Body of pancreas (tissue), 4 donors: ENCODE results near the gene HKDC1. TPM values are rescaled to one million over a fixed set of nuclear protein-coding genes. Genes with fewer than 3 reads are reported as not detected.

Experiments used
- ATAC-seq: fragments of 150-250 bp; one replicate; pipeline ENCODE4 v1.9.1; 2016
- DNase-seq, 4 donors: peaks; one replicate each; pipeline ENCODE4 v3.0.0-alpha.2; 2019
- H3K27ac ChIP-seq, 4 donors: fragments of 200-600 bp; sonication (generic); 1 replicate in 3 of 4; 2 replicates in 1 of 4; pipeline versions ENCODE4 v1.5.1 to v1.6.1; 2016 to 2019; ENCODE audit warnings: mild to moderate bottlenecking in 1 of 4, mixed read lengths in 1 of 4, moderate library complexity in 1 of 4
- H3K27me3 ChIP-seq, 2 donors: fragments of 200-600 bp; sonication (generic); one replicate each; pipeline ENCODE4 v1.6.0; 2016; ENCODE audit warnings: mild to moderate bottlenecking in 1 of 2
- H3K36me3 ChIP-seq, 2 donors: fragments of 200-600 bp; sonication (generic); replicated peaks in 1 of 2; 2 replicates each; pipeline ENCODE4 v1.5.1; 2016; ENCODE audit warnings: low read depth in 2 of 2; ENCODE audit not compliant: insufficient read depth in 1 of 2
- H3K4me1 ChIP-seq: fragments of 200-600 bp; sonication (generic); one replicate; pipeline ENCODE4 v1.6.0; 2016
- H3K4me3 ChIP-seq, 2 donors: fragments of 200-600 bp; sonication (generic); 1 replicate in 1 of 2; 2 replicates in 1 of 2; pipeline ENCODE4 v1.5.1; 2016 to 2019
- H3K9me3 ChIP-seq, 3 donors: fragments of 200-600 bp; sonication (generic); 1 replicate in 2 of 3; 2 replicates in 1 of 3; pipeline ENCODE4 v1.5.1; 2016
- POLR2A ChIP-seq, 3 donors: fragments of 450-650 bp; IDR thresholded peaks; one replicate each; pipeline ENCODE4 v1.6.1; 2016; ENCODE audit warnings: antibody characterized with exemption in 3 of 3, mild to moderate bottlenecking in 2 of 3
- WGBS, 2 donors: methylation state at CpG; one replicate each; pipeline ENCODE4 v1.1.5; 2017; 5-methylcytosine and 5-hydroxymethylcytosine counted together
- intact Hi-C: fragments of 100-400 bp; cut with DNase I; formaldehyde crosslinking; loops from one replicate; pipeline ENCODE4 v1.15.1; 2023
- total RNA-seq, 2 donors: library from RNA; depleted of rRNA; stranded (reverse); fragments of >200 nt; gene quantifications; one replicate each; pipeline ENCODE4 v1.1.0, GENCODE V29; 2016
- TF ChIP-seq, protein P1 (sequence below), 7 experiments: fragments of 450-650 bp in 4 of 7; fragments of 200-600 bp in 3 of 7; sonication (generic) in 3 of 7; IDR thresholded peaks; one replicate each; pipeline ENCODE4 v1.5.1; 2016 to 2019; ENCODE audit warnings: antibody characterized with exemption in 7 of 7

The HKDC1 gene
- total RNA-seq, 2 donors from 2014 or later, result 6.7 to 13.5 TPM

DNA sequence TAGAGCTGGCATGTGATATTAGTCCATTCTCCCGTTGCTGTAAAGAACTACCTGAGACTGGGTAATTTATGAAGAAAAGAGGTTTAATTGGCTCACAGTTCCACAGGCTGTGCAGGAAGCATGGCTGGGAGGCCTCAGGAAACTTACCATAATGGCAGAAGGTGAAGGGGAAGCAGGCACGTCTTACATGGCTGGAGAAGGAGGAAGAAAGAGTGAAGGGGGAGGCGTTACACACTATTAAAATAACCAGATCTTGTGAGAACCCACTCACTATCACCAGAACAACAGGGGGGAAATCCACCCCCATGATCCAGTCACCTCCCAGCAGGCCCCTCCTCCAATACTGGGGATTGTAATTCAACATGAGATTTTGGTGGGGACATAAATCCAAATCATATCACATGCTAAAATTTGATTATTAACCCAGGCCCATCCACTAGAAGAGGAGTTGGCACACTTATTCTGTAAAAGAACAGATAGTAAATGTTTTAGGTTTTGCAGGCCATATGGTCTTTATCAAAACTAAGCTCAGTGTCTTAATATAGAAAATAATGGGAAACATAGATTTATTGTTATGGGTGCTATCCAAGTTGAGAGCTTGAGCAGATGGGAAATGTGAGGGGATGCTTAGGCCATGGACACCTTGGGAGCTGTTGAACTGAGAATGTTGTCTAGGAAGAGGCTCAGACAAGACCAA, 39.6 kb downstream of the HKDC1 start:
- H3K9me3 ChIP-seq, result no peaks in the 10 kb centered on the region
- WGBS, 2 donors, result 79 to 89% methylated on average over 3 of the region's 3 CpGs
- ATAC-seq (no peak), DNase-seq (no peak)
- no peak overlapping the region for H3K27ac ChIP-seq
- no peaks in the 10 kb centered on the region for H3K27me3 ChIP-seq
- no peaks in the 10 kb centered on the region for H3K36me3 ChIP-seq
- H3K4me3 ChIP-seq, result no peak overlapping the region
- H3K4me1 ChIP-seq, result peaks cover 8% of the 10 kb centered on the region
- TF ChIP-seq, protein P1, sequence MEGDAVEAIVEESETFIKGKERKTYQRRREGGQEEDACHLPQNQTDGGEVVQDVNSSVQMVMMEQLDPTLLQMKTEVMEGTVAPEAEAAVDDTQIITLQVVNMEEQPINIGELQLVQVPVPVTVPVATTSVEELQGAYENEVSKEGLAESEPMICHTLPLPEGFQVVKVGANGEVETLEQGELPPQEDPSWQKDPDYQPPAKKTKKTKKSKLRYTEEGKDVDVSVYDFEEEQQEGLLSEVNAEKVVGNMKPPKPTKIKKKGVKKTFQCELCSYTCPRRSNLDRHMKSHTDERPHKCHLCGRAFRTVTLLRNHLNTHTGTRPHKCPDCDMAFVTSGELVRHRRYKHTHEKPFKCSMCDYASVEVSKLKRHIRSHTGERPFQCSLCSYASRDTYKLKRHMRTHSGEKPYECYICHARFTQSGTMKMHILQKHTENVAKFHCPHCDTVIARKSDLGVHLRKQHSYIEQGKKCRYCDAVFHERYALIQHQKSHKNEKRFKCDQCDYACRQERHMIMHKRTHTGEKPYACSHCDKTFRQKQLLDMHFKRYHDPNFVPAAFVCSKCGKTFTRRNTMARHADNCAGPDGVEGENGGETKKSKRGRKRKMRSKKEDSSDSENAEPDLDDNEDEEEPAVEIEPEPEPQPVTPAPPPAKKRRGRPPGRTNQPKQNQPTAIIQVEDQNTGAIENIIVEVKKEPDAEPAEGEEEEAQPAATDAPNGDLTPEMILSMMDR (IDR thresholded peaks at IDR 0.05), result no peak
- no peak for TF ChIP-seq POLR2A (IDR thresholded peaks at IDR 0.05)
- intact Hi-C loops, result no loop called here

DNA sequence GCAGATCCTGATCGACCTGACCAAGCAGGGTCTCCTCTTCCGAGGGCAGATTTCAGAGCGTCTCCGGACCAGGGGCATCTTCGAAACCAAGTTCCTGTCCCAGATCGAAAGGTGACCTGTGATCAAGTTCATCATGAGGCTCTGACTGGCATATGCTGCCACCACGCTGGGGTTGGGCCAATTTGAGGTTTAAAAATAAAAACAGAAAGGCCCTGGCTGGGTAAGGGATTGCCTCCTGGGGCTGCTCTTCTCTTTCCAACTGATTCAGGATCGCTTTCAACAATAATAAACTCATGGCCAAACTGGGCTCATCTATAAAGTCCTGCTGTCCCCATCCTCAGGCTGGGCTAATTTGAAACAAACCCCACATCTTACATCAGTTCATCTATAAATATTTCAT, 41.1 kb downstream of the HKDC1 start:
- DNase-seq (no peak), ATAC-seq (no peak)
- no peak overlapping the region for H3K4me3 ChIP-seq
- H3K9me3 ChIP-seq, result no peaks in the 10 kb centered on the region
- H3K27ac ChIP-seq, result no peak overlapping the region
- intact Hi-C loops, result no loop called here
- no peaks in the 10 kb centered on the region for H3K27me3 ChIP-seq
- H3K36me3 ChIP-seq, result no peaks in the 10 kb centered on the region
- H3K4me1 ChIP-seq, result peaks cover 5% of the 10 kb centered on the region
- 79 to 86% methylated on average over 6 to 8 of the region's 8 CpGs for WGBS, 2 donors
- TF ChIP-seq, protein P1 (IDR thresholded peaks at IDR 0.05), result no peak
- TF ChIP-seq POLR2A (IDR thresholded peaks at IDR 0.05), result no peak

DNA sequence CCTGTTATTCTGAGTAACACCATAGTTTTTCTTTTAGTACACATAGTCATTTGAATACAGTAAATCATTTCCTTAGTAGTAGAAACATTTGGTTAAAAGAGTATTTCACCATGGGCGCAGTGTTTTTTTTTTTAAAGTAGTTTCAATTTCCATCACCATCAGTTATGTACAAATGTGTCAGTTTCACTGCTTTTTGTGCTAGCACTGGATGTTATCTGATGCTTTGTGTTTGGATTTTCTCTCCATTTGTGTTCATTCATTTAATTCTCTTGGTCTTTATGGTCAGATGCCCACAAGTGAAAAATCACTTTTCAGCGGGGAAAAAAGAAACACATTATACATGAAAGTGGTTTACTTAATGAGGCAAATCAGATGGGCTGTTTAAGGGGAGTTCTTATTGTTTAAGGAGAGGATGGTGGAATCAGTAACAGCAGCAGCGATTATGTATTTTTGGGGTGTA, 42.2 kb downstream of the HKDC1 start:
- Histone ChIP-seq H3K27me3 (no peaks in the 10 kb centered on the region), H3K36me3 (no peaks in the 10 kb centered on the region), H3K4me1 (no peaks in the 10 kb centered on the region), H3K27ac (no peak overlapping the region), H3K9me3 (no peaks in the 10 kb centered on the region), H3K4me3 (no peak overlapping the region)
- WGBS, 2 donors, result 84% methylated on average over 3 of the region's 3 CpGs
- DNase-seq (no peak), ATAC-seq (no peak)
- intact Hi-C loops, result no loop called here
- no peak for TF ChIP-seq POLR2A (IDR thresholded peaks at IDR 0.05)
- TF ChIP-seq, protein P1 (IDR thresholded peaks at IDR 0.05), result no peak

DNA sequence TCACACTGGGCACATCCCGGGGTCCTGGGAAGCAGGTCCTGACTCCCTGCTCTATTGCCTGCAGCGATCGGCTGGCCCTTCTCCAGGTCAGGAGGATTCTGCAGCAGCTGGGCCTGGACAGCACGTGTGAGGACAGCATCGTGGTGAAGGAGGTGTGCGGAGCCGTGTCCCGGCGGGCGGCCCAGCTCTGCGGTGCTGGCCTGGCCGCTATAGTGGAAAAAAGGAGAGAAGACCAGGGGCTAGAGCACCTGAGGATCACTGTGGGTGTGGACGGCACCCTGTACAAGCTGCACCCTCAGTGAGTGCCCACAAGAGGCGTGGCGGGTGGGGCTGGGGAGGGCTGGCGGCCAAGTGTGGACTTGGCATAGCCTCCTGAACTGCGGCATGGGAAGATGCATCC, 45.4 kb downstream of the HKDC1 start:
- TF ChIP-seq, protein P1 (IDR thresholded peaks at IDR 0.05), result no peak
- no peak for TF ChIP-seq POLR2A (IDR thresholded peaks at IDR 0.05)
- Histone ChIP-seq H3K9me3 (no peaks in the 10 kb centered on the region), H3K27ac (no peak overlapping the region), H3K27me3 (no peaks in the 10 kb centered on the region), H3K36me3 (no peaks in the 10 kb centered on the region), H3K4me3 (no peak overlapping the region), H3K4me1 (no peaks in the 10 kb centered on the region)
- DNase-seq (no peak), ATAC-seq (no peak)
- intact Hi-C loops, result no loop called here
- WGBS, 2 donors, result 87 to 90% methylated on average over 15 to 17 of the region's 17 CpGs
